Endothelial cell of umbilical vein (primary cell): ENCODE measurements around the gene SLC22A15.
"Not testable (repeated sequence)": the region's sequence is repeated elsewhere in the genome, so short reads cannot be mapped to it uniquely, and the experiment has no call there.

ENCODE experiments used
- CTCF ChIP-seq, 2 donors: IDR thresholded peaks; 1 replicate in 1 of 2; 2 replicates in 1 of 2; pipeline ENCODE4 v1.5.1; 2011; ENCODE audit warnings: low read length in 2 of 2, mild to moderate bottlenecking in 2 of 2, moderate library complexity in 2 of 2, control low read depth in 1 of 2, inconsistent platforms in 1 of 2, low read depth in 1 of 2; ENCODE audit not compliant: insufficient read depth in 1 of 2; ENCODE audit errors: extremely low read depth in 1 of 2
- EZH2 ChIP-seq: IDR thresholded peaks from 2 replicates; pipeline ENCODE4 v1.6.1; 2012; ENCODE audit warnings: borderline replicate concordance, low read depth, mild to moderate bottlenecking, moderate library complexity, low read length, inconsistent platforms; ENCODE audit not compliant: severe bottlenecking
- FOS ChIP-seq: IDR thresholded peaks from 2 replicates; pipeline ENCODE4 v1.6.1; 2011; ENCODE audit warnings: mild to moderate bottlenecking, low read length, moderate library complexity, borderline replicate concordance; ENCODE audit not compliant: insufficient read depth
- GATA2 ChIP-seq: IDR thresholded peaks from 2 replicates; pipeline ENCODE4 v1.7.0; 2011; ENCODE audit warnings: low read depth, mild to moderate bottlenecking, moderate library complexity, mixed read lengths, low read length; ENCODE audit not compliant: insufficient read length, insufficient read depth
- JUN ChIP-seq: IDR thresholded peaks from 2 replicates; pipeline ENCODE4 v1.6.1; 2011; ENCODE audit warnings: borderline replicate concordance, low read depth; ENCODE audit not compliant: insufficient read length, insufficient read depth
- MAX ChIP-seq: IDR thresholded peaks from 2 replicates; pipeline ENCODE4 v1.6.1; 2011; ENCODE audit not compliant: insufficient read depth, insufficient read length
- MYC ChIP-seq: IDR thresholded peaks from one replicate; pipeline ENCODE4 v1.6.1; 2011; ENCODE audit warnings: mild to moderate bottlenecking, low read depth, low read length
- POLR2A ChIP-seq: IDR thresholded peaks from 2 replicates; pipeline ENCODE4 v1.6.1; 2012; ENCODE audit warnings: low read depth, mild to moderate bottlenecking, control low read depth, low read length
- POLR2AphosphoS5 ChIP-seq: IDR thresholded peaks from 2 replicates; pipeline ENCODE4 v1.6.1; 2012; ENCODE audit warnings: low read depth, mild to moderate bottlenecking, control low read depth, low read length, moderate library complexity; ENCODE audit not compliant: insufficient read depth

GRCh38 chr1:115971778-115972177 lies 4.5 kb upstream of the SLC22A15 start:
- TF ChIP-seq POLR2A; EZH2; CTCF (IDR thresholded peaks at IDR 0.05; ENCODE audit: extremely low read depth in 1 of 2, insufficient read depth in 1 of 2, low read depth in 1 of 2, low read length in 2 of 2); GATA2; JUN; POLR2AphosphoS5; MAX; MYC; FOS: not testable (repeated sequence)
